Cardiac muscle cell (in vitro differentiated cells and primary cell): Measurements from ENCODE around the gene RGCC. TPM values are rescaled to one million over a fixed set of nuclear protein-coding genes. Genes with fewer than 3 reads are reported as not detected.

Experiments
- DNase-seq, 2 donors: peaks; one replicate each; pipeline versions ENCODE4 v3.0.0 to v3.0.0-alpha.2; 2010 to 2017; ENCODE audit warnings: low read depth in 1 of 2, low spot score in 1 of 2
- H3K27ac ChIP-seq: fragments of 200-600 bp; sonication (generic); 2 replicates; pipeline ENCODE4 v1.5.1; 2016
- H3K27me3 ChIP-seq: fragments of 200-600 bp; sonication (generic); 2 replicates; pipeline ENCODE4 v1.6.0; 2016; ENCODE audit warnings: control low read depth
- H3K36me3 ChIP-seq: fragments of 200-600 bp; sonication (generic); 2 replicates; pipeline ENCODE4 v1.5.1; 2016; ENCODE audit warnings: control low read depth
- H3K4me1 ChIP-seq: fragments of 200-600 bp; sonication (generic); 2 replicates; pipeline ENCODE4 v1.8.1; 2017; ENCODE audit warnings: low read depth, mild to moderate bottlenecking, mixed run types
- H3K4me3 ChIP-seq: fragments of 200-600 bp; sonication (generic); 2 replicates; pipeline ENCODE4 v1.5.1; 2016; ENCODE audit warnings: mild to moderate bottlenecking
- H3K9me3 ChIP-seq: fragments of 200-600 bp; sonication (generic); 2 replicates; pipeline ENCODE4 v1.5.1; 2017; ENCODE audit warnings: low read depth, mild to moderate bottlenecking, control low read depth
- CTCF ChIP-seq: IDR thresholded peaks from 2 replicates; pipeline ENCODE4 v1.5.1; 2012; ENCODE audit warnings: low read depth, mild to moderate bottlenecking, low read length
- polyA plus RNA-seq: library from polyadenylated mRNA; unstranded; fragments of >200 nt; fragmentation: Nextera tagmentation; extraction: Ambion mirVana; gene quantifications from 2 replicates; pipeline ENCODE4 v1.2.1, GENCODE V29; 2016
- total RNA-seq: library from RNA; depleted of rRNA; stranded (reverse); fragments of >200 nt; gene quantifications from 2 replicates; pipeline ENCODE4 v1.2.3, GENCODE V29; 2016

RGCC gene
- total and polyA plus RNA-seq, 2 experiments from 2014 or later = not detected

- no peak for DNase-seq
- H3K27me3 ChIP-seq = peaks cover 80% of the 10 kb centered on the region
- H3K4me1 ChIP-seq = no peaks in the 10 kb centered on the region
- no peak overlapping the region for H3K4me3 ChIP-seq
- H3K9me3 ChIP-seq = no peaks in the 10 kb centered on the region
- no peaks in the 10 kb centered on the region for H3K36me3 ChIP-seq
- no peak overlapping the region for H3K27ac ChIP-seq
- TF ChIP-seq CTCF = no peak
Measured at GRCh38 chr13:41460074-41460465, 2.7 kb downstream of the RGCC start.

DNA sequence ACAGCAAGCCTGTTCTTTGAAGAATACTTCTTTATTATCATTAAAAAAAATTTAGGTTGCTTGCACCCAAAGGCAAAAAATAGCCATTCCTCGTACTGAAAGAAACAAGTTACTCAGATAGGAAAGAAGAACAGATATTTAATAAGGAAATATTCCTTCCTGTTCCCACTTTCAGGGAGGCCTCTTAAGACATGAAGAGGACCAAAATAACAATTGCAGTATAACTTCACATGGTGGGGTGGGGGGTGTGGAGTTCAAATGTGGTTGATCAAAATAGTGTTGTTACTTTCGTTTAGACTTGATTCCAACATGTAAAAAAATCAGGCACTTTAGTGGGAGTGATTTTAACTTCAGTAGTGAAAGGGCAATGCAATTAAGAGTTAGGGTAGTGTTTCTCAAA, 3.6 kb downstream of the RGCC start:
- Histone ChIP-seq H3K4me3 (no peak overlapping the region), H3K4me1 (no peaks in the 10 kb centered on the region), H3K27ac (no peak overlapping the region), H3K9me3 (no peaks in the 10 kb centered on the region), H3K36me3 (no peaks in the 10 kb centered on the region), H3K27me3 (peaks cover 71% of the 10 kb centered on the region)
- no peak for TF ChIP-seq CTCF
- no peak for DNase-seq

GRCh38 chr13:41461527-41462139, 4.3 kb downstream of the RGCC start:
- Histone ChIP-seq H3K27ac (no peak overlapping the region), H3K27me3 (peaks cover 64% of the 10 kb centered on the region), H3K36me3 (no peaks in the 10 kb centered on the region), H3K9me3 (no peaks in the 10 kb centered on the region), H3K4me1 (no peaks in the 10 kb centered on the region), H3K4me3 (no peak overlapping the region)
- DNase-seq = no peak
- TF ChIP-seq CTCF = no peak

GRCh38 chr13:41462427-41462826, 5.1 kb downstream of the RGCC start:
- no peak for DNase-seq
- no peaks in the 10 kb centered on the region for H3K4me1 ChIP-seq
- no peak overlapping the region for H3K27ac ChIP-seq
- TF ChIP-seq CTCF = no peak
- H3K27me3 ChIP-seq = peaks cover 56% of the 10 kb centered on the region
- no peaks in the 10 kb centered on the region for H3K9me3 ChIP-seq
- no peak overlapping the region for H3K4me3 ChIP-seq
- H3K36me3 ChIP-seq = no peaks in the 10 kb centered on the region

DNA sequence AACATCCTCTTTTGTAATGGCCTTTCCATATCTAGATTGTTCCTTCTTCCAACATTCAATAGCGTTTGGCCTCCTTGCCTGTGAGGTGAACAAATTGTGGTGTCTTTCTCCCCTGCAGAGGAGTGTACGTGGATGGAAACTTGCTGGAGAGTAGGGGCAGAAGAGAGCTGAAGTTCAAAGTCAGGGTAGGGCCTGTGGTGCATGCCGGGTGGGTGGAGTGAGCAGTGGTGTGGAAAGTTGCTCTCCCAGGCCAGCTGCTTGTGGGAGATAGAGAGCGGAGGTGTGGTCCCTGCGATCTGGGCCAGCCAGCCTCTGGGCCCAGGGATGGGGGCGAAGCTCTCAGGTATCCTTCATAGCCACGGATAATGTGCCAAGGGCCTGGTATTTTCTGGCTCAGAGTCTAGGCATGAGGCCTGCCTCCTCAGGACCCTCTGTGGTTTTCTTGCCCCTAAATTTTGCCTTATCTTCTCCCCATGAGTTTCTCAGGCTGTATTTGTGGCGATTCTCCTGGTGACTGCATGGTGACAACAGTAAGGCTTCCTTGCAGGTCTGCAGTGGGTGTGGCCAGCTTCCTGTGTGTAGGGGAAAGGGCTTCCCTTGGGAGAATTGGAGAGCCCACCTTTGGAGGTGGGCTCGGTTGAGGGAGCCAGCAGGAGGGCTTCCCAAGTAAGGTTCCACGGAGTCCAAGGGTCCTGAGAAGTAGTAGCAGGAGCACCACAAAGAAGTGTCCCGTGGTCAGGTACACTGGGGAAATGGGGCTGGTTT, 6.7 kb downstream of the RGCC start:
- Histone ChIP-seq H3K4me3 (no peak overlapping the region), H3K27ac (no peak overlapping the region), H3K4me1 (no peaks in the 10 kb centered on the region), H3K27me3 (peaks cover 40% of the 10 kb centered on the region), H3K9me3 (no peaks in the 10 kb centered on the region), H3K36me3 (no peaks in the 10 kb centered on the region)
- no peak for TF ChIP-seq CTCF
- DNase-seq = no peak
